ENCODE data around the gene RASL12.

Gene RASL12

DNA sequence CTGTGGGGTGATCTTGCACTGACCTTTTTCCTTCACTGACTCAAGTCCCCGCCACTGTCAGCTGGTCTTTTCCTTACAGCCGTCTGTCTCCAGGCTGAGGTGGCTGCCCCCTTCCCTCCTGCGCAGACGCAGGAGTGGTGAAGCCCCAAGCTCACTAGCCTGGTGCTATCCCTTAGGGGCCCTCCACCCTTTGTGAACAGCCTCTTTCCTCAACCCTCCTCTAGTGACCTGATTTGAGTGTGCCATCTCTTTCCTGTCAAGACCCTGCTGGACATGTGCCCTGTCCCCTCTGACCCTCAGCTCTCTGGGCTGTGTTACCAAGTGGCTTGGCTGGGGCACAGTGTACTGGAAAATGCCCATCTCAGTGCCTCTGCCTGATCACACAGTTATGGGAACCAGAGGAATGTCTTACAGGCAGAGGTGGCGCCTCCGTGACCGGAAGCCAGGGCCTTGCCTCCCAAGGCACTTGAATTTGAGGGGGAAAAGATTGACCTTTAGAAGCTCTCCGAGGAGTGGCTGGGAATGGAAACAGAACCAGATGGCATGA is 17.5 kb upstream of the RASL12 start:
- TF ChIP-seq, protein P1, sequence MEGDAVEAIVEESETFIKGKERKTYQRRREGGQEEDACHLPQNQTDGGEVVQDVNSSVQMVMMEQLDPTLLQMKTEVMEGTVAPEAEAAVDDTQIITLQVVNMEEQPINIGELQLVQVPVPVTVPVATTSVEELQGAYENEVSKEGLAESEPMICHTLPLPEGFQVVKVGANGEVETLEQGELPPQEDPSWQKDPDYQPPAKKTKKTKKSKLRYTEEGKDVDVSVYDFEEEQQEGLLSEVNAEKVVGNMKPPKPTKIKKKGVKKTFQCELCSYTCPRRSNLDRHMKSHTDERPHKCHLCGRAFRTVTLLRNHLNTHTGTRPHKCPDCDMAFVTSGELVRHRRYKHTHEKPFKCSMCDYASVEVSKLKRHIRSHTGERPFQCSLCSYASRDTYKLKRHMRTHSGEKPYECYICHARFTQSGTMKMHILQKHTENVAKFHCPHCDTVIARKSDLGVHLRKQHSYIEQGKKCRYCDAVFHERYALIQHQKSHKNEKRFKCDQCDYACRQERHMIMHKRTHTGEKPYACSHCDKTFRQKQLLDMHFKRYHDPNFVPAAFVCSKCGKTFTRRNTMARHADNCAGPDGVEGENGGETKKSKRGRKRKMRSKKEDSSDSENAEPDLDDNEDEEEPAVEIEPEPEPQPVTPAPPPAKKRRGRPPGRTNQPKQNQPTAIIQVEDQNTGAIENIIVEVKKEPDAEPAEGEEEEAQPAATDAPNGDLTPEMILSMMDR (IDR thresholded peaks at IDR 0.05), result no peak
- no peak overlapping the region for H3K4me3 ChIP-seq (ENCODE audit: low read depth in 1 of 2, low read length in 1 of 2)
- no peak overlapping the region for H3K27ac ChIP-seq
- no peaks in the 10 kb centered on the region for H3K9me3 ChIP-seq
- peaks cover 56% of the 10 kb centered on the region for H3K27me3 ChIP-seq
- H3K4me1 ChIP-seq (ENCODE audit: control insufficient read depth in 1 of 2, insufficient read depth in 1 of 2, low read depth in 1 of 2, low read length in 1 of 2), result no peaks in the 10 kb centered on the region
- H3K36me3 ChIP-seq, result no peaks in the 10 kb centered on the region

DNA sequence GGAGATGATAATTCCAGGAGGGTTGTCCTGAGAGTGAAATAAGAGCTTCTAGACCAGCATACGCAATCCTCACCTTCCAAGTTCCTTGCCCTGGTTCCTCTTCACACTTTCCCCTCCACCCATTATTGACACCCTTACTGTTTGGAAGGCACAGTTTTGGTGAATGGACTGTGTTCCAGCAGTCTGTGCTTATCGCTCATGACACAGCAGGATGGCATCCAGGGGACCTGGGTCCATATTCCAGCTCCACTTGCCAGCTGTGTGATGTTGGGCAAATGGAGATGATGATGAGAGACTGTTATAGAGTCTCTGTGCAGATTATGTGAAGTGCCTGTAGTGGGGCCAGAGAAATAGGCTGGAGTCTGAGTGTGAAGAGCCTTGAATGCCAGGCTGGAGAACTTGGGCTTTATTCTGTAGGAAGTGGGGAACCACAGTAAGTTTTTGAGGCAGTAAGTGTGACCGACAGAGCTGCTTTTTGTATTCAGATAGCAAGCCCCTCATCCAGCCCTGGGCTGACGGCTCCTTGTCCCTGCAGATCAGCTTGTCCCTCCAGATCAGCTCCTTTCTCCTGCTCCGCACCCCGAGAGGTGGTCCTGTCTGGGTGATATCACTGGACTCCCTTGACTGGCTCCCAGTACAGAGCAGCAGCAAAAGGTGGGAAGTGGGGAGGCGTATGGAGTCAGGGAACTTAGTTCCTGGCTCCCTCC is 16.9 kb upstream of the RASL12 start:
- H3K36me3 ChIP-seq, result no peaks in the 10 kb centered on the region
- TF ChIP-seq, protein P1 (IDR thresholded peaks at IDR 0.05), result no peak
- H3K27ac ChIP-seq, result no peak overlapping the region
- H3K4me1 ChIP-seq (ENCODE audit: control insufficient read depth in 1 of 2, insufficient read depth in 1 of 2, low read depth in 1 of 2, low read length in 1 of 2), result no peaks in the 10 kb centered on the region
- H3K4me3 ChIP-seq (ENCODE audit: low read depth in 1 of 2, low read length in 1 of 2), result no peak overlapping the region
- peaks cover 62% of the 10 kb centered on the region for H3K27me3 ChIP-seq
- H3K9me3 ChIP-seq, result no peaks in the 10 kb centered on the region

DNA sequence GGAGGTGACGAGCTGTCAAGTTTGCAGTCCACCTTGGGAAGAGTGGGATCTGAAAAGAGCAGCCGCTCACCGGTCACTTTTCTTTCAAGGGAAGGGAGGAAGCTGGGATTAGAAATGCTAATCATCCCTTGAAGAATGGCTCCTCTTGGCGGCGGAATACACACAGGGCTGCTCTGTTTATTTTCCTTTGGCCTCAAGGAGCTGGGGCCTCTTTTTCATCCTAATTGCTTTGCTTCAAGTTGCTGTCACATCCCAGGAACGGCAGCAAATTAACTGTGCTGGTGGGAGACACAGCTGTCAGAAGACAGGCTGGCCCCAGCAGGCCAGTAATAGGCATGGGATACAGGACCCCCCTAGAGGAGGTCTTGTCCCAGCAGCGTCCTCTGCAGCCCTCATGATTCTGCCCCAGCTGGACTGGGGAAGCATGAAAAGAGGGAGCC is 15.5 kb upstream of the RASL12 start:
- Histone ChIP-seq H3K4me1 (ENCODE audit: control insufficient read depth in 1 of 2, insufficient read depth in 1 of 2, low read depth in 1 of 2, low read length in 1 of 2) (no peaks in the 10 kb centered on the region), H3K27ac (no peak overlapping the region), H3K4me3 (ENCODE audit: low read depth in 1 of 2, low read length in 1 of 2) (no peak overlapping the region), H3K27me3 (peaks cover 76% of the 10 kb centered on the region), H3K36me3 (no peaks in the 10 kb centered on the region), H3K9me3 (no peaks in the 10 kb centered on the region)
- TF ChIP-seq, protein P1 (IDR thresholded peaks at IDR 0.05), result no peak

DNA sequence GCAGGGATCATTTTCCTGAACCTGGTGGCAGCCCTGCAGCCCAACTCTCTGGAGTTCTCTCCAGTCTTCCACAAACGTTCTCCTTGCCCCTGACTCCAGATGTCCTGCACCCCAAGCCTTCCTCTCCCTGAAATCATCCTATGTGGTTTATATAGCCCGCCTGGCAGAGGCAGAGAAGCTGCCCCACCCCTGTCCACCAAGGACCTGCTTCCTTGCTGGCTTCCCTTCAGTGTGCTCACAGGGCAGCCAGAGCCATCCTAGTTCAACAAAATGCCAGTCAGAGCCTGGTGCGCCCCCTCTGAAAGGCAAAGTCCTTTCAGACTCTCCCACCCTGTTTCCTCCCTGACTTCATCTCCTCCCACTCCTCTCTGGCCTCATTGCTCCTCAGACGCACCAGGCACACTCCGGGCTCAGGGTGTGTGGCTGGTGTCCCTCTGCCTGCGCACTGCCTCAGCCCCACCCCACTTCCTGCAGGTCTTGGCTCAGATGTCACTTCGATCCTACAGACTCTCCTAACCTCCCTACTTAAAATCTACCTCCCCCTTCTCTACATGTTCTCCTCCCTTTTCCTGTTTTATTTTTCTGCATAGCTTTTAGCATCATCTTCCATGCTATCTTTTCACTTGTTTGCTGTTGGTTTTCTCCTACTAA is 14.6 kb upstream of the RASL12 start:
- Histone ChIP-seq H3K4me1 (ENCODE audit: control insufficient read depth in 1 of 2, insufficient read depth in 1 of 2, low read depth in 1 of 2, low read length in 1 of 2) (peaks cover 0 to 4% of the 10 kb centered on the region in 2 experiments), H3K27ac (no peak overlapping the region), H3K27me3 (peaks cover 84% of the 10 kb centered on the region), H3K4me3 (ENCODE audit: low read depth in 1 of 2, low read length in 1 of 2) (no peak overlapping the region), H3K9me3 (no peaks in the 10 kb centered on the region), H3K36me3 (no peaks in the 10 kb centered on the region)
- TF ChIP-seq, protein P1 (IDR thresholded peaks at IDR 0.05), result no peak

DNA sequence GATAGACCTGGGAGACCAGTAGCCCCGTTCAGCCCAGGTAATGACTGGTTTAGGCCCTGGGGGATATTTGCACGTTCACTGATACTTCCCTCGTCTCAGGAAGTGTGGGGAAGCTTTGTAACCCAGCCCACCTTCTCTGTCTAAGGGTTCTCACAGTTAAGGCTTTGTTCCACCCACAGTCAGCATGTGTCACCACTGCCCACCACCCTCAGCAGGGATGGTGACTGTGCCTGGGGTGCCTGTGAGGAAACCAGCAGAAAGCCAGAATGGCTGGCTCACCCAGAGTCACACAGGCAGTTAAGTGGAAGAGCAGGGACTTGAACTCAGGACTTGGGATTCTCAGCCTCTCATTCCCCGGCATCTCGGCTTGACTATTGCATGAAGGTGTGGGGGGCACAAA is 14.0 kb upstream of the RASL12 start:
- TF ChIP-seq, protein P1 (IDR thresholded peaks at IDR 0.05), result no peak
- H3K4me1 ChIP-seq (ENCODE audit: control insufficient read depth in 1 of 2, insufficient read depth in 1 of 2, low read depth in 1 of 2, low read length in 1 of 2), result peaks cover 0 to 4% of the 10 kb centered on the region in 2 experiments
- H3K9me3 ChIP-seq, result no peaks in the 10 kb centered on the region
- no peaks in the 10 kb centered on the region for H3K36me3 ChIP-seq
- H3K27me3 ChIP-seq, result peaks cover 86% of the 10 kb centered on the region
- no peak overlapping the region for H3K4me3 ChIP-seq (ENCODE audit: low read depth in 1 of 2, low read length in 1 of 2)
- no peak overlapping the region for H3K27ac ChIP-seq

Measured in neutrophil (primary cell).